HG02571 (cell line): Measurements from ENCODE around the gene PDK4.
"Not testable (repeated sequence)": the region's sequence is repeated elsewhere in the genome, so short reads cannot be mapped to it uniquely, and the experiment has no call there.

ENCODE experiments used
- ATAC-seq: cut with Tn5 transposase; IDR thresholded peaks from one replicate; pipeline ENCODE4 v1.9.1; 2021; ENCODE audit warnings: mild to moderate bottlenecking, moderate library complexity; ENCODE audit not compliant: unreplicated experiment

PDK4 gene

GRCh38 chr7:95605275-95605674 is 9.0 kb upstream of the PDK4 start:
- no peak for ATAC-seq

- ATAC-seq: not testable (repeated sequence)
Observed at GRCh38 chr7:95604811-95605210, 8.5 kb upstream of the PDK4 start.

GRCh38 chr7:95604397-95604796 is 8.1 kb upstream of the PDK4 start:
- not testable (repeated sequence) for ATAC-seq

- ATAC-seq: no peak
Observed at GRCh38 chr7:95602421-95602820, 6.1 kb upstream of the PDK4 start.

GRCh38 chr7:95601316-95601715 is 5.0 kb upstream of the PDK4 start:
- no peak for ATAC-seq

GRCh38 chr7:95599069-95599468 is 2.8 kb upstream of the PDK4 start:
- ATAC-seq: no peak

GRCh38 chr7:95598511-95598910 is 2.2 kb upstream of the PDK4 start:
- ATAC-seq: no peak

GRCh38 chr7:95595746-95596197 is 544 bp downstream of the PDK4 start:
- ATAC-seq: no peak

- no peak for ATAC-seq
Observed at GRCh38 chr7:95594185-95594584, 2.1 kb downstream of the PDK4 start.

GRCh38 chr7:95593343-95593742 is 3.0 kb downstream of the PDK4 start:
- ATAC-seq: no peak

GRCh38 chr7:95592570-95592969 is 3.7 kb downstream of the PDK4 start:
- no peak for ATAC-seq

GRCh38 chr7:95590387-95591248 is 5.7 kb downstream of the PDK4 start:
- ATAC-seq: no peak

GRCh38 chr7:95589766-95590165 is 6.5 kb downstream of the PDK4 start:
- ATAC-seq: no peak

- ATAC-seq: no peak
Observed at GRCh38 chr7:95589031-95589430, 7.3 kb downstream of the PDK4 start.

- no peak for ATAC-seq
Observed at GRCh38 chr7:95586951-95587301, 9.4 kb downstream of the PDK4 start.

GRCh38 chr7:95585426-95585789 is 10.9 kb downstream of the PDK4 start:
- no peak for ATAC-seq

- ATAC-seq: no peak
Observed at GRCh38 chr7:95584769-95585425, 11.4 kb downstream of the PDK4 start.

- no peak for ATAC-seq
Observed at GRCh38 chr7:95583834-95584621, 12.3 kb downstream of the PDK4 start.

- ATAC-seq: no peak
Observed at GRCh38 chr7:95582578-95583293, 13.6 kb downstream of the PDK4 start.

GRCh38 chr7:95581467-95581866 is 14.8 kb downstream of the PDK4 start:
- ATAC-seq: no peak

GRCh38 chr7:95579318-95579717 is 17.0 kb downstream of the PDK4 start:
- ATAC-seq: no peak
